A673 (cell line): ENCODE results near the gene TC2N. TPM values are rescaled to one million over a fixed set of nuclear protein-coding genes. Genes with fewer than 3 reads are reported as not detected.

Experiments used
- BruUV-seq: library from RNA; stranded (reverse); fragments of 400-500 nt; replicated peaks from 2 replicates; lab custom pipeline; 2021; lab: Mats Ljungman, UMichigan
- CTCF ChIA-PET: fragments of 300-600 bp; sonication (Branson Sonifier 250); formaldehyde crosslinking; loops from one replicate; lab custom pipeline; 2022; ENCODE audit warnings: antibody characterized with exemption; lab: Charles Lee
- POLR2A ChIA-PET: fragments of 300-600 bp; sonication (Branson Sonifier 250); formaldehyde crosslinking; loops from one replicate; lab custom pipeline; 2022; ENCODE audit warnings: antibody characterized with exemption; ENCODE audit not compliant: low non-redundant PET; lab: Charles Lee
- DNase-seq: peaks from one replicate; pipeline ENCODE4 v3.0.0-alpha.2; 2015; ENCODE audit warnings: low spot score
- H3K27ac ChIP-seq: fragments of 200-600 bp; sonication (generic); 2 replicates; pipeline ENCODE4 v1.5.1; 2016; ENCODE audit warnings: mixed run types, low read depth, mild to moderate bottlenecking, mixed read lengths, antibody characterized with exemption, low read length; ENCODE audit not compliant: poor library complexity, severe bottlenecking
- H3K27me3 ChIP-seq: fragments of 200-600 bp; sonication (generic); replicated peaks from 2 replicates; pipeline ENCODE4 v1.6.1; 2017; ENCODE audit warnings: mixed run types, low read depth, mild to moderate bottlenecking, mixed read lengths, antibody characterized with exemption, low read length; ENCODE audit not compliant: insufficient read depth, poor library complexity
- H3K36me3 ChIP-seq: fragments of 200-600 bp; sonication (generic); 2 replicates; pipeline ENCODE4 v1.6.1; 2016; ENCODE audit warnings: mixed run types, mild to moderate bottlenecking, mixed read lengths, antibody characterized with exemption, low read length; ENCODE audit not compliant: insufficient read depth, poor library complexity, severe bottlenecking
- H3K4me1 ChIP-seq: fragments of 200-600 bp; sonication (generic); 2 replicates; pipeline ENCODE4 v1.6.1; 2017; ENCODE audit warnings: mixed run types, mild to moderate bottlenecking, mixed read lengths, antibody characterized with exemption, low read length; ENCODE audit not compliant: insufficient read depth, poor library complexity, severe bottlenecking
- H3K4me3 ChIP-seq: fragments of 200-600 bp; sonication (generic); 2 replicates; pipeline ENCODE4 v1.5.1; 2016; ENCODE audit warnings: low read depth, mixed run types, mild to moderate bottlenecking, mixed read lengths, low read length; ENCODE audit not compliant: poor library complexity, severe bottlenecking
- H3K9me3 ChIP-seq: fragments of 200-600 bp; sonication (generic); 2 replicates; pipeline ENCODE4 v1.6.1; 2016; ENCODE audit warnings: mixed run types, low read depth, mild to moderate bottlenecking, mixed read lengths, antibody characterized with exemption, low read length; ENCODE audit not compliant: poor library complexity, severe bottlenecking
- CTCF ChIP-seq: fragments of 300-800, 200-600 bp; sonication (generic); conservative IDR thresholded peaks from 2 replicates; pipeline ENCODE4 v1.5.1; 2017; ENCODE audit warnings: low read depth, mild to moderate bottlenecking, antibody characterized with exemption, low read length, moderate library complexity, mixed read lengths
- EZH2 ChIP-seq: fragments of 200-600 bp; sonication (generic); IDR thresholded peaks from 2 replicates; pipeline ENCODE4 v1.6.1; 2017; ENCODE audit warnings: borderline replicate concordance, low read depth, mild to moderate bottlenecking, mixed read lengths, antibody characterized with exemption, low read length; ENCODE audit not compliant: poor library complexity, severe bottlenecking
- intact Hi-C: fragments of 100-400 bp; cut with micrococcal nuclease; formaldehyde crosslinking; loops from one replicate; pipeline ENCODE4 v1.10.0; 2022; ENCODE audit not compliant: unreplicated experiment
- total RNA-seq: library from RNA; stranded (reverse); gene quantifications from 2 replicates; pipeline ENCODE4 v1.2.3, GENCODE V29; 2021

TC2N gene
- total RNA-seq, 1 experiment from 2014 or later: 0.45 TPM

GRCh38 chr14:91888641-91889476 lies 21.5 kb upstream of the TC2N start:
- DNase-seq: no peak
- H3K27me3 ChIP-seq: no peaks in the 10 kb centered on the region
- H3K4me3 ChIP-seq: no peak overlapping the region
- TF ChIP-seq EZH2: no peak
- no TSS peak for BruUV-seq
- POLR2A ChIA-PET: no interaction called here
- H3K27ac ChIP-seq: no peak overlapping the region
- H3K36me3 ChIP-seq: no peaks in the 10 kb centered on the region
- CTCF ChIA-PET: no interaction called here
- H3K9me3 ChIP-seq: no peaks in the 10 kb centered on the region
- intact Hi-C loops: no loop called here
- H3K4me1 ChIP-seq: no peaks in the 10 kb centered on the region

- H3K27ac ChIP-seq: no peak overlapping the region
- DNase-seq: no peak
- no peaks in the 10 kb centered on the region for H3K36me3 ChIP-seq
- H3K4me1 ChIP-seq: no peaks in the 10 kb centered on the region
- POLR2A ChIA-PET: no interaction called here
- CTCF ChIA-PET: no interaction called here
- no peaks in the 10 kb centered on the region for H3K27me3 ChIP-seq
- no TSS peak for BruUV-seq
- intact Hi-C loops: no loop called here
- no peak overlapping the region for H3K4me3 ChIP-seq
- no peak for TF ChIP-seq EZH2
- no peak for TF ChIP-seq CTCF
- no peaks in the 10 kb centered on the region for H3K9me3 ChIP-seq
These were observed 19.6 kb upstream of the TC2N start for GRCh38 chr14:91886961-91887360.

GRCh38 chr14:91885839-91886238 lies 18.5 kb upstream of the TC2N start:
- no peaks in the 10 kb centered on the region for H3K36me3 ChIP-seq
- CTCF ChIA-PET: no interaction called here
- BruUV-seq: no TSS peak

More at GRCh38 chr14:91885839-91886238, 18.5 kb upstream of the TC2N start:
- Histone ChIP-seq H3K27me3 (no peaks in the 10 kb centered on the region), H3K9me3 (no peaks in the 10 kb centered on the region), H3K4me1 (no peaks in the 10 kb centered on the region), H3K27ac (no peak overlapping the region), H3K4me3 (no peak overlapping the region)
- POLR2A ChIA-PET: no interaction called here
- intact Hi-C loops: no loop called here
- TF ChIP-seq EZH2: no peak
- no peak for TF ChIP-seq CTCF
- no peak for DNase-seq
